NB4 (cell line): ENCODE measurements around the gene AFTPH.
A peak's percentile ranks its signal among the peaks of the same experiment; 100 is the strongest.
"Not testable (repeated sequence)": the region's sequence is repeated elsewhere in the genome, so short reads cannot be mapped to it uniquely, and the experiment has no call there.

Experiments used
- DNase-seq: peaks from one replicate; pipeline ENCODE4 v3.0.0; 2010; ENCODE audit warnings: low read depth
- H3K4me3 ChIP-seq: one replicate; pipeline ENCODE4 v1.5.1; 2011; ENCODE audit warnings: mild to moderate bottlenecking, low read depth, low read length, moderate library complexity
- CTCF ChIP-seq: IDR thresholded peaks from one replicate; pipeline ENCODE4 v1.5.1; 2012; ENCODE audit warnings: low read depth, low read length
- MAX ChIP-seq: IDR thresholded peaks from 2 replicates; pipeline ENCODE4 v1.6.1; 2011; ENCODE audit warnings: low read depth, low read length
- MYC ChIP-seq: IDR thresholded peaks from 2 replicates; pipeline ENCODE4 v1.6.1; 2011; ENCODE audit warnings: low read depth, low read length
- POLR2A ChIP-seq: IDR thresholded peaks from 2 replicates; pipeline ENCODE4 v1.6.1; 2011; ENCODE audit warnings: mild to moderate bottlenecking; ENCODE audit not compliant: insufficient read length; ENCODE audit errors: extremely low read depth

The AFTPH gene

GRCh38 chr2:64516651-64517510 lies 7.2 kb upstream of the AFTPH start:
- TF ChIP-seq MAX, result no peak
- no peak for TF ChIP-seq CTCF
- TF ChIP-seq POLR2A, result no peak
- TF ChIP-seq MYC, result no peak
- no peak overlapping the region for H3K4me3 ChIP-seq
- DNase-seq, result no peak

GRCh38 chr2:64517511-64517884 lies 6.6 kb upstream of the AFTPH start:
- DNase-seq, result no peak
- H3K4me3 ChIP-seq, result no peak overlapping the region
- TF ChIP-seq MYC (no peak), POLR2A (no peak), MAX (no peak), CTCF (no peak)

- peak overlapping the region; percentile 76 for H3K4me3 ChIP-seq
- peak; percentile 68 for TF ChIP-seq MAX
- TF ChIP-seq MYC, result peak; percentile 42; the same call in 1 of the 2 replicates
- TF ChIP-seq CTCF, result peak; percentile 84
- TF ChIP-seq POLR2A, result no peak
- peak; percentile 93 for DNase-seq
Measured at GRCh38 chr2:64522843-64523428, 1.2 kb upstream of the AFTPH start.

- H3K4me3 ChIP-seq, result peak overlapping the region; percentile 94
- peak; percentile 3; the same call in 1 of the 2 replicates for TF ChIP-seq MAX
- no peak for TF ChIP-seq CTCF
- peak; percentile 59 for DNase-seq
Measured at GRCh38 chr2:64524604-64525316, 632 bp downstream of the AFTPH start.

- H3K4me3 ChIP-seq, result peak overlapping the region; percentile 94
- TF ChIP-seq MYC (no peak), MAX (0 out of 2 replicates have a peak, but pooled peaks have one; percentile 2)
- DNase-seq, result peak; percentile 77
Measured at GRCh38 chr2:64525317-64525613, 1.1 kb downstream of the AFTPH start.

GRCh38 chr2:64526034-64526433 lies 1.9 kb downstream of the AFTPH start:
- DNase-seq, result no peak
- H3K4me3 ChIP-seq, result peak overlapping the region; percentile 94
- TF ChIP-seq MYC, result no peak
- TF ChIP-seq POLR2A, result no peak
- no peak for TF ChIP-seq MAX
- no peak for TF ChIP-seq CTCF

GRCh38 chr2:64530946-64531345 lies 6.8 kb downstream of the AFTPH start:
- not testable (repeated sequence) for H3K4me3 ChIP-seq, DNase-seq
